ENCODE measurements around the gene DNAJA2.
"Not testable (repeated sequence)": the region's sequence is repeated elsewhere in the genome, so short reads cannot be mapped to it uniquely, and the experiment has no call there.

Gene DNAJA2

DNA sequence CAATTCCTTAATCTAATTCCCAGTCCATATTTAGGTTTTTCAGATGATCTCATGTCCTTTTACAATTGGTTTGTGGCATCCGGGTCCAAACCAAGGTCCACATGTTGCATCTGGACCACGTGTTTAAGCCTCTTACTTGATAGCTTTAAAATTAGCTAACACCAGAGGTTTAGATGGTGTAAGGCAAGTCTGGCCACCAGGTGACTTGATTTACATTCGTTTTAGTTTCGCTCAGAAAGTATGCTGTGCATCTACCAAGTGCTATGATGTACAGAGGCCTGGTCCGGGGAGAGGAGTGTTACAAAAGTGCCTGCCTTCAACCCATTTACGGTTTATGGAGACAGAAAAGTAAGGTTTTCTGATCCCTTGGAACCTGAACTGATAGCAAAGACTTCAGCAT lies 878 bp upstream of the DNAJA2 start:
- peak; percentile 16 to 27 for DNase-seq

DNA sequence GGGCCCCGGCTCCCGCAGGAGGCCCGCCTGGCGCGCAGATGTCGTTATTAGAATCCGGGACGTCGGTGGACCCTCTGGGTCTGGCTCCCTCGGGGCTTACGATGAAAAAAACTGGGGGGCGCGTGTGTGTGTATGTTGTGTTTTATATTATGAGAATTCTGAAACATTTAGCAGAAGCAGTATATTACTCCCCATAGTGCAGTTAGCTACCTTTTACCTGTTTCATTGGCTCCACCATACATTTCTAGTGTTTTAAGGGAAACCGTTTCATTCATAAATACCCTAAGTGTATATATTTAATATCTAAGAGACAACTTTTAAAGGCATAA lies 486 bp upstream of the DNAJA2 start:
- no peak for DNase-seq

DNA sequence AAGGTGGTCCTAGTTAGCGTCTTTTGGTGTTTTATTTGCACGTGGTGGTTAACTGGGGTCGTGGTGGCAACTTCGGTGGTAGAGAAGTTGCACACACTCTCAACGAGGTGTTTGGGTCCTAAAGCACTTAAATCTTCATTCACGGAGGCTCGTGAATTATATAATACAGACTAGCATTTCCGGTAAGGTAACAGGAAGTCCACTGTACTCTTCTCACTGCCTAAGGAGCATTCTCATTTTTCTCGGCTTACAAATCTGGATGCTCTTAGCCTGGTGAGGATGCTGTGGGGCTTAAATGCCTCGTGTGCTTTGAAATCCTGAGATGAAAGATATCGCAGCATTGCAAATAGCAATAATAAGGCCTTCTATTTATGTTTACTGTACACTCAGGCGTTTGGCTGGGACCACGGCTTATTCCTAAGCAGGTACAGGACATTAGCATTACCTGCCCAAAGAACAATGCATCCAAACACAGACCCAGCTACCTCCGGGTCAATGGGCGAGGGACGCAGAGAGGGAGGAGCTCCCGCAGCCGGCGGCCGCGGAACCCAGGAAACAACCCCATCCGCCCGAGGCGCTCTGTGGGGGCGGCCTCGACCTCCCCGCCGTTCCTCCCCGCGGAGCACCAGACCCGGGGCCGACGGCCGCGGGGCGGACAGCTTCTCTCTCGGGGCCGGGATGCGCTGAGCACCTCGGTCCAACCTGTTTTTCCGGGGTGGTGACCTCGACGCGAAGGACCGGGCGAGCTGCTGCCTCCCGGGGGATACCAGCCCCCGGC lies 856 bp downstream of the DNAJA2 start:
- DNase-seq, result peak; percentile 47 to 60

DNA sequence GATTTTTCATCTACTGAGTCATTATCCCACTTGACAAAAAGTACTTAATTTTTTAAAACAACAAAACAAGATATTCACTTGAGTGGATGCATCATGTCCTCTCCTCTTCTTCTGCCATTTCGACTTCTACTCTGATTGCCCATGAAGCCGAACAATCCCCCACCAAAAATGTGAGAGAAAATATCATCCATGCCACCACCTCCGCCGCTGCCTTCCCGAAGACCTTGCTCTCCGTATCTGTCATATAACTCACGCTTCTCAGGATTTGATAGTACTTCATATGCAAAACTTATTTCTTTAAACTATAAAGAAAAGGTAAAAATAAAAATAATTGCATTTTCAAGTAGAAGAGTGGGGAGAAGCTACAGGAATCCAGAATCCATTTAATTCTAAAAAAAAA lies 2.2 kb downstream of the DNAJA2 start:
- DNase-seq, result no peak

DNA sequence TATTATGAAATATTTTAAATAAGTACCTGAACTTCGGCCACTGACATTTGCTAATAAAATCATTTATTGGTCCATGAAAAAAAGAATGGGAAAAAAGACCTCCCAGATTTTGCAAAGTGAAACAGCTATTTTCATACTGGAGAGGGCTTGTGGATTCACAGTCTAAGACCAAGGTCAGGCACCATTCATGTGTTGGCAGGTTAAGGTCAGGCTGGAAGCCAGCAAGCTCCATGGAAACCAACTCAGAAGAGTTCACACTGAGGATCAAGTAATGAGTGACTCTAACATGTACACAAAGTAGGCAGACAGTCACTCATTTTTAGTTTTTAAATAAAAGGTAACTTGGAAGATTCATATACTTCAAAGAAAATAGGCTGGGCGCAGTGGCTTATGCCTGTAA lies 3.4 kb downstream of the DNAJA2 start:
- no peak for DNase-seq

DNA sequence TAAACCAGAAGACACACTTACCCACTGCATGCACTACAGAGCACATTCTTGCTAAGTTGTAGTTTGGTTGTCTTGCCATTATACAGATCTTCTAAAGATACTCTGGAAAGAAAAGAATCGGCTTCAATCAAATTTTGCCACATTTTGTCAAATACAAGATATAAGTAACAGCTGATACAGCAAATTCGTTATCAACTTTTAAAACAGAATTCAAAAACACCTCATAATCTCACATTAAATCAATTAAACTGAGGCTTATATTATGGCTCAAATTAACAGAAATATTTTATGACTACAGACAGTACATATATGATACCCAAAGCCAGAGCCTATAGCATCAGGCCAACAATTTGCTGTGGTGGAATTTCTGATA lies 5.4 kb downstream of the DNAJA2 start:
- no peak for DNase-seq

DNA sequence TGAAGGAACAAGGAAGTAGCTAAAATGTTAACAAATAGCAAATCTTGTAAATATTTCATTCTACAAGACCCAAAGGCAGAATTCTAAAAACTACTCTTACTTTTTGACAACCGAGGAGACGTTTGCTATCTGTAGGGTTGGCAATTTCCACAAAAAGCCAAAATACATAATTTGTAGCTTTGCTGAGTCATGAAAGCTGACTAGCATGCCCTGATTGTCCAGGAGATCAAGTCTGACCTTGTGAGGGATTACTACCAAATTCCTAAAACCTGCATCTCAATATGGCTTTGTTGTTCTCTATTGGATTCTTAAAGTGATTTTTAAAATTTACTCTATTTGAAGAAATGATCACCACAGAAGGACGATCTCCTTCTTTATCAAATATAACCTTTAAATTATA lies 10.8 kb downstream of the DNAJA2 start:
- DNase-seq, result no peak

DNA sequence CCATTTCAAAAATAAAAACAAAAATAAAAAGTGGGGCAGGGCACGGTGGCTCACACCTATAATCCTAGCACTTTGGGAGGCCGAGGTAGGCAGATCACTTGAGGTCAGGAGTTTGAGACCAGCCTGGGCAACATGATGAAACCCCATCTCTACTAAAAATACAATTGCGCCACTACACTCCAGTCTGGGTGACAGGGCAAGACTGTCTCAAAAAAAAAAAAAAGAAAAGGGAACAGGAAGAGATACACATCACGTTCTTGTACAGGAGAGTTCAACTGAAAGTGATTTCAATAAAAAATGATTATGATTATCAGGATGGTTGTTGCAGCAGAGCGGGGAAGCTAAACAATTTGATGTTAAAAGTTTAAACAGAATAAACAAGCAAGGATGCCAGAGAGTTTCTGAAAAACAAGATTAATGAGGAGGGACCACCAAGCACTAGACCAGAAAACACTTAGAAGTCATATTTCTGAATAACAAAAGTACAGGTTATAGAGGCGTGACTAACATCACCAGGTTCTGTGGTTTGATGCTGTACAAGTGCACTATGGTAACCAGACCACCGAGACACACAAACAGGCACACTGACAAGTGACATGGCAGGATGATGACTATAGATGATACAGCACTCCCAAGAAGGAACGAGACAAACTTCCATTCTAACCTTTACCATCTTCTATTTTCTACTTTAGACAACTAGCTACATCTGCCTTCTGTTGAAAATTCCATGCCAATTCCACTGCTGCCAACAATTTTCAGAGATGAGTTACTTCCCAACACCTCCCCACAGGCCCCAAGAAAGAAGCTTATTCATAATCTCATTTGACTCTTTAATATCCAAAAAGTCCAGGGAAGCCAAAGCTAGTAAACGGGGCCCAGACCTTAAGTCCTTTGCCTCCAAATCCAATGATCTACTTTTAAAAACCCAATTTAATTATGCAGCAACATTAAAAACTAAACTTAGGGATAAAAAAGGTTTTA lies 11.8 kb downstream of the DNAJA2 start:
- peak; percentile 11 to 30 for DNase-seq

DNA sequence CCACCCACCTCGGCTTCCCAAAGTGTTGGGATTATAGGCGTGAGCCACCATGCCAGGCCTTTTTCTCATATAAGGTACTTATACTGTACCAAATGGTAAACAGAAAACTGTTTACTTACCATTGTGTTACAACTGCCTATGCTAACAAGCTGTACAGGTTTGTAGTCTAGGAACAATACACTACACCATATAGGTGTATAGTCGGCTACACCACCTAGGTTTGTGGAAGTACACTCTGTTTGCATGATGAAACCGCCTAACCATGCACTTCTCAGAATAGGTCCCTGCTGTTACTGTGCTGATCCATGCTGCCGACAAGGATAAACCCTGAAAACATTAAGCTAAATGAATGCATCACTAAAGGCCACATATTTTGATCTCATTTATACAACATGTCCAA lies 18.9 kb downstream of the DNAJA2 start:
- DNase-seq, result no peak

DNA sequence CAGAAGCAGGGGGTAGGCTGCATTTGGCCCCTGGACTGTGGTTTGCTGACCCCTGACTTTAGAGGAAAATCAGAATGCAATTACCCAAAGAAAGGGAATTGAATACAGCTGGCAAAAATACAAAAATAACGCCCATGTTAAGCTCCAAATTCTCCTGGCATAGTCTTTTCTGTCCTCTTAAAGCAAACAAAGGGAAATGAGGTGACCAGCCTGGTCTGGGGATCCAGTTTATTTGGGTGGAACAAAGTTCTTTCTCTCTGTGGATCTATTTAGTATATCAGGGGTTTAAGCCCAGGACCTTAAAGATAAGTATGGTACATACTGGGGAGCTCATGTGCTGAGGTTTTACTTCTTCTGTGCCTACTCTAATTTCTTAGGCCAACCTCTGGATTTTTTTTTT lies 23.5 kb downstream of the DNAJA2 start:
- DNase-seq, result no peak

DNA sequence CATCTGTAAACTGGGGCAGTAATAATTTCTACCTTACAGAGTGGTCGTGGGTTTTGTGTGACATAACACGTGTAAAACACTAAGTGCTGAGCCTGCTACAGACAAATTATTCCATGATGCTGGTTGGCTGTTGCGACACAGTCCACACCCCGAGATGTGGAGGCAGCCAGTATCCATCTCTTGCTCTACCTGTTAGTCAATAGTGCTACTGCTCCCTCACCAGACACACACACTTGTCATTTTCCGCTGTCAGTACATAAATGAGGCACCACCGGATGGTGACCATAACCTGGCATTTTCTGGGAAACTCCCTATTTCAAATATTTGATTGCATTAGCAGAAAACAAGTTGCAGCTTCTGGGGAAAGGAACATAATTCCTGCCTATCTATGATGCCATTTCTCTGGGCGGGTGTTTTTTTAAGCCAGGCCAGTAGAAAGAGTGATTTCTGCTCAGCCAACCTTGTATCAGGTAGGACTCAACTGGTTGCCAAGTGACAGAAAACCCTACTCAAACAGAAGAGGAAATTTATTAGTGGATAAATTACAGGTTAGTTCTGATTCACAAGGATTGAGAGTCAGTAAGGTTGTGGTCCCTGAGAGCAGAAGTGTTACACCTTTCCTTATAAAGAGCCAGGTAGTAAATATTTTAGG lies 24.1 kb downstream of the DNAJA2 start:
- DNase-seq, result peak; percentile 51 to 64

DNA sequence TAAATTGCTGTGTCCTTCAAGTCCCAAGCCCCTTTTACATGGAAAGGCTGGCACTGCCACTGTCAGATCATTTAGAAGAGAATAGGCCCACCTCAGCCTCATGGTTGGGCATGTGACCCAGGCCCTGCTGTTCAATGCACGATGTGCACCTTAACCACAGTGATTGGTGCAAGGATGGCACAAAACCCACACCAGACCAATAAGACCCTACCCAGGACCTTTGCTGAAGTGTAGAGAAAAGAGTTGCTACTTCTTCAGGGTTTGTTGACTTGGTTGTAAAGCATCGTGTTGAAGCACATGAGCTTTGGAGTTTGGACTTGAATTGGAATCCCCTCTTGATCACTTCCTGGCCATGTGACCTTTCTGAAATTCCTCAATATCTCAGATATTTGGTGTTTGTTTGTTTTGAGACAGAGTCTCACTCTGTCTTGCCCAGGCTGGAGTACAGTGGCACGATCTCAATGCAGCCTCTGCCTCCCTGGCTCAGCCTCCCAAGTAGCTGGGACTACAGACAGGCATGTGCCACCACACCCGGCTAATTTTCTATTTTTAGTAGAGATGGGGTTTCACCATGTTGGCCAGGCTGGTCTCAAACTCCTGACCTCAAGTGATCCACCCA lies 24.8 kb downstream of the DNAJA2 start:
- peak in 1 of 2 experiments; percentile 10 for DNase-seq

DNA sequence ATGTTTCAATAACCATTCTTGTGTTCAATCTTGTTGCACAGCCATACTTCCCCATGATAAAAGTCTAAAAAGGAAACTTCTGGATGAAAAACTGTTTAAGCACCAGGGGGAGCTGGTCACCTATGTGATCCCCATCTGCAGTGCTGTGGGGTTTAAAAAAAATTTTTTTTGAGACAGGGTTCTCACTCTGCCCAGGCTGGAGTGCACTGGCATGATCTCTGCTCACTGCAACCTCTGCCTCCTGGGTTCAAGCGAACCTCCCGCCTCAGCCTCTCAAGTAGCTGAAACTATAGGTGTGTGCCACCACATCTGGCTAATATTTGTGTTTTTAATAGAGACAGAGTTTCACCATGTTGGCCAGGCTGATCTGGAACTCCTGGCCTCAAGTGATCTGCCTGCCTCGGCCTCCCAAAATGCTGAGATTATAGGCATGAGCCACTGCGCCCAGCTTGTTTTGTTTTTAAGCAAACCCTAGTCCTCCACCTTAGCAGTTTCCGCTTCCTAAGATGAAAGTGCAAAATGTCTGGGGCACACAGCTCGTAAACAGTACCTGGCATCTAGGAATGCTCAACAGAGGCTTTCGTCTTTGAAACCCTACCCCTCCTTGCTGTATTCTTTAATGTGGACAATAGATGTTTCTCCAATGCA lies 25.4 kb downstream of the DNAJA2 start:
- peak; percentile 33 to 38 for DNase-seq

DNA sequence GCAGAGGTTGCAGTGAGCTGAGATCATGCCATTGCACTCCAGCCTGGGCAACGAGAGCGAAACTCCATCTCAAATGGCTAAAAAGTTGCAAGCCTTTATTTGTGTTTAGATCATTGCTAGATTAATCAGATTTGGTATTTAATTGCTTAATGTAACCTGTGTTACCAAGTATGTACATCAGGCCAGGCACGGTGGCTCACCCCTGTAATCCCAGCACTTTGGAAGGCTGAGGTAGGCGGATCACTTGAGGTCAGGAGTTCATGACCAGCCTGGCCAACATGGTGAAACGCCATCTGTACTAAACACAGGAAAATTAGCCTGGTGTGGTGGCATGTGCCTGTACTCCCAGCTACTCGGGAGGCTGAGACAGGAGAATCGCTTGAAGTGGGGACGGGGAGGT lies 28.8 kb downstream of the DNAJA2 start:
- not testable (repeated sequence) for DNase-seq

DNA sequence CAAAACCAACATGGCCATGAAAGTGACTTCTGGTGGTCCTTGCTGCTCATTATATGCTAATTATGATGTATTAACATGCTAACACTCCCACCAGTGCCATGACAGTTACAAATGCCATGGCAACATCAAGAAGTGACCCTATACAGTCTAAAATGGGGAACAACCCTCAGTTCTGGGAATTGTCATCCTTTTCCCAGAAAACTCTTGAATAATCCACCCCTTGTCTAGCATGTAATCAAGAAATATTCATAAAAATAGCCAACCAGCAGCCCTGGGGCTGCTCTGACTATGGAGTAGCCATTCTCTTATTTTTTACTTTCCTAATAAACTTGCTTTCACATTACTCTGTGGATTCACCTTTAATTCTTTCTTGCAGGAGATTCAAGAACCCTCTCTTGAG lies 35.9 kb downstream of the DNAJA2 start:
- DNase-seq, result no peak

DNA sequence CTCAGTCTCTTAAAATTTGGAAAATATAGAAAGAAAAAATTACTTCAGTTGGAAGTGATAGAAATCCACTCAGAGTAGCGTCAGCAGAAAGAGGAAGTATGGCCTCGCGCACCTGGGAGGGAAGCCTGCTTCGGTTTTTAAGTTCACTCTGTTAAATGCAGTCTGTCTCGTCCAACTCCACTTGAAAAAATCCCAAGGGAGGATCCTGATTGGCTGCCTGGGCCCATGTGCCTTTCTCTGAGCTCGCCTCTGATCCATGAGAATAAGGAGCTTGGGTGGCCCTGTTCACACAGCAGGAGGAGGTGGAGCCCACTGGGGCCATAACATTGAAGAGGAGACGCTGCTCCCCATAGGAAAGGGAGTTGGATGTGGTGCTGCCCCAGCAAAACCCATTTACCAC lies 40.7 kb downstream of the DNAJA2 start:
- DNase-seq, result no peak

DNA sequence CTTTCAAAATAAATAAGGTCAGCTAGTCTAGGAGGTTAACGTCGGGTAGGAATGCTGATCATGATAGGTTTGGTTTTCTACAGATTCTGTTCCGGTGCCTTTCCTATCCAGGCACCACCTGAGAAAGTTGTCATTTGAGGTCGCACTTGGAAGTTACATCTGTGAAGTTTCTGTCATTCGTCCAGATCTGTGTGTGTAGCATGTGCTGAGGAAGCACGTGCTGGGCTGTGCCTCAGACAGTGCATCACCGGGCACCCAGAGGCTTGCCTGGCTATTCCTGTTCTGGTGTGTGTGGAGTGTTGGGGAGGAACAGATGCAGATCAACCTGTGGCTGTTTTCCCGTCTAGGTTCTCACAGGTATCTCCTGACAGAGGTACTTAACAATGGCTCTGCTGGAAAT lies 42.6 kb downstream of the DNAJA2 start:
- DNase-seq, result no peak

DNA sequence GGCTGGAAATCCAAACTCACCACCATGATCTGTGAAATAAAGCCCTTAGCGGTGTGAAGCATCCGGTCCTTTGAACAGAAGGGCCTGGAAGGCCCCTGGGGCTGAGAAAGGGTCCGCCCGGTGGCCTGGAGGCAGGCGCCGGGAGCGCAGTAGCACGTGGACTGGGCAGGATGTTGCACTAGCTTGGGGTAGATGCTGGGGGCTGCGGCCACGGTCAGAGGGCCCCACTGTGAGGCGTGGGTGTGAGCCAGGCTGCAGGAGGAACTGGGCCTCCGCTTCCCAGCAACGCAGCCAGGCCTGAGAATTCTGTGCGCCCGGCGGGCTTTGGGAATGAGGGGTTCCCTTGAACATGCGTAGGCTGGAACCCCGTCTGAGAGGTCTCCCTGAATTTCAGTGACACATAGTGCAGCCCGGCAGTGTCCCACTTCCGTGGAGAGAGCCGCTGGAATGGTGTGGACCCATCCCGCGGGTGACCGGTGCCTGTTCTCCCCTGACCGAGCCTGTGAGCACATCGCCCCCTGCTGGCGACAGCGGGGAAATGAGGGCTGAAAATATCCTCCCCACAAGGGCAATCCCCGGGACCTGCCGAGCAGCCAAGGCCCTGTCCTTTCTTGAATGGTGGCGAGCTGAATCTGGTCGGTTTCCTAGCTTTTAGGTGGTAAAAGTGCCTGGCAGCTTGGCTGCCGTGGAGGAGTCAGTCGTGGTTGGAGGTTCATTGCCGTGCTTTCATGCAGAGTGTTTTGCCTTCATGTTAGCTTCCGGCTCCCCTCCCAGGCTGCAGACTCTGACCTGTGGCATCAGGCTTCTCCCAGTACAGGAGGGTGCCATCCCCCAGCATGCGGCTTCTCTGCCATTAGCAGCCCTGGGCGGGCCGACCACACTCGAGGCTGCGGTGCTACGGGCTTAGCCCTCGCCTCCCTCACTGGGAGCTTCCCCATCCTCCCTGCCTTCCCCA lies 43.8 kb downstream of the DNAJA2 start:
- DNase-seq, result peak; percentile 74 to 79

DNA sequence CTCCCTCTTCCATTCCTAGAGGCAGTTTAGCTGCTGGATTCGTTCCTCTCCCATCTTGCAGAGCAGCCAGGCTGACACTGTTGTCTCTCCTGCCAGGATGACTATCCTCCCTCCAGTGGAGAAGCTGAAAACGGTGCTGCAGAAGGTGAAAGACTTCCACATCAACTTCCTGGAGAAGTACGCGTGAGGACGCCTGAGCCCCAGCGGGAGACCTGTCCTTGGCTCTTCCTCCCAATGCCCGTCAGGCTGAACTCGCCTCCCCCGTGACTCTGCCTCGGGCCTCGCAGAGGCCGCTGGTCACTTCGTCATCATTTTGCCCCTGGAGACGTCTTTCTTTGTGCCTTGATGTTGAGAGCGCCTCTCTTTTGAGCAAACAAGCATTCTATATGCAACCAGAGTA lies 44.7 kb downstream of the DNAJA2 start:
- DNase-seq, result no peak

DNA sequence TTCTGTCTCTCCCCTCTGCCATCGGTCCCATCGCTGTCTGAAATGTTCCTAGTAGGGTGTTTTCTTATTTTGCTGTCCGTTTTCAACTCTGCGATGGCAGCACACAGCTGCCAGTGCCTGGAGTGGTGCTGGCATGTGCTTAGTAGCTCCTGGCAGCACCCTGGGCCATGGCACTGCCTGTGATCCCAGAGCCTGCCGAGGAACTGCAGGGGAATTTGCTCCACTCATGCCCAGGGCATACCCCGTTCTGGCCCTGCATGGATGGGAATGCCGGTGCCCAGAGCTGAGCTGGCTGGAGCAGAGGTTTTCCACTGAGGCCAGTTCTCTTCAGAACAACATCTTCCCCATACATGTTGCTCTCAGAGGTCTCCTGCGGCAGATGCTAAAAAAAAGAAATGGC lies 46.2 kb downstream of the DNAJA2 start:
- DNase-seq, result no peak

DNA sequence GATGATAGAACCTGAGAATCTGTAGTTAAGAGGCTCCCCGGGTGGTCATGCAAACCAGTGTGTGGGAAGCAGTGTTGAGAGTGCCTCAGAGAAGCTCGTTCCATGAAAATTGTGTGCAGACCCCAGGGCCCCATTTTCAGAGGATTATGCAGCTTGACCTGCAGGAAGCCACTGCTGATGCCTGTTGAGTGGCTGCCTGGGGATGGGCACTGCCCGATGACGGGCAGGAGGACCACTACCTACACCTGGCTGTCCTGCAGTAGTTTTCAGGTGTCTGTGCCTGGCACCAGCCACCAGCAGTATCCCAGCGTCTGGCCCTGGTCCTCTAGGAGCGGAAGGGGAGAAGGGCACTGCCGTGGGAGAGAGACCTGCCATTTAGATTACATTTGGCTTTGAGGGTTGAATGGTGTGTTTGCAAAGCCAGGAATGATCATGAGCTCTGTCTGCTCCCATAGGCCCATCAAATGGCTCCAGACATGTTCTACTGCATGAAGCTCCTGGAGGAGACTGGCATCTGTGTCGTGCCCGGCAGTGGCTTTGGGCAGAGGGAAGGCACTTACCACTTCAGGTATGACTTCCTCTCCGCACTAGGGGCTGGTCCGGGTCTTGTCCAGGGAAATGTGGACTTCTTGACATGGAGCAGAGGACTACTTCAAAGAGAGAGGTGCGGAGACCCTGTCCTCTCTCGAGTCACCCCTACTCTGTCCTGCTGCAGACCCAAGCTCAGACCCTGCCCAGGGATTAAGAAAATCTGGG lies 46.8 kb downstream of the DNAJA2 start:
- DNase-seq, result no peak

Measured in activated CD4-positive, alpha-beta T cell treated with anti-CD3 and anti-CD28 coated beads, Interleukin-2, amount 50 U/mL, for 48 hours (primary cell).